PFSK-1 (cell line): Measurements from ENCODE around the gene DTX3.

ENCODE experiments used
- FOXP2 ChIP-seq: optimal IDR thresholded peaks from 2 replicates; pipeline ENCODE3; 2011; ENCODE audit warnings: borderline replicate concordance, control low read depth, inconsistent platforms; ENCODE audit not compliant: insufficient read depth; ENCODE audit errors: extremely low read length, extremely low read depth
- POLR2AphosphoS5 ChIP-seq: IDR thresholded peaks from 2 replicates; pipeline ENCODE4 v1.6.1; 2012; ENCODE audit warnings: low read depth, mild to moderate bottlenecking, control low read depth, low read length, moderate library complexity
- REST ChIP-seq, 2 experiments: IDR thresholded peaks; 2 replicates each; pipeline versions ENCODE4 v1.6.1 to v1.8.0; 2011 to 2012; ENCODE audit warnings: low read depth in 2 of 2, low read length in 2 of 2, control low read depth in 1 of 2, inconsistent platforms in 1 of 2, mild to moderate bottlenecking in 1 of 2, moderate library complexity in 1 of 2; ENCODE audit not compliant: insufficient read depth in 1 of 2
- SIN3A ChIP-seq: IDR thresholded peaks from 2 replicates; pipeline ENCODE4 v1.6.1; 2012; ENCODE audit warnings: mild to moderate bottlenecking, low read length, moderate library complexity, borderline replicate concordance; ENCODE audit not compliant: insufficient read depth
- TAF1 ChIP-seq: IDR thresholded peaks from 2 replicates; pipeline ENCODE4 v1.6.1; 2012; ENCODE audit warnings: low read length, control low read depth, borderline replicate concordance; ENCODE audit not compliant: insufficient read depth

DTX3 gene

DNA sequence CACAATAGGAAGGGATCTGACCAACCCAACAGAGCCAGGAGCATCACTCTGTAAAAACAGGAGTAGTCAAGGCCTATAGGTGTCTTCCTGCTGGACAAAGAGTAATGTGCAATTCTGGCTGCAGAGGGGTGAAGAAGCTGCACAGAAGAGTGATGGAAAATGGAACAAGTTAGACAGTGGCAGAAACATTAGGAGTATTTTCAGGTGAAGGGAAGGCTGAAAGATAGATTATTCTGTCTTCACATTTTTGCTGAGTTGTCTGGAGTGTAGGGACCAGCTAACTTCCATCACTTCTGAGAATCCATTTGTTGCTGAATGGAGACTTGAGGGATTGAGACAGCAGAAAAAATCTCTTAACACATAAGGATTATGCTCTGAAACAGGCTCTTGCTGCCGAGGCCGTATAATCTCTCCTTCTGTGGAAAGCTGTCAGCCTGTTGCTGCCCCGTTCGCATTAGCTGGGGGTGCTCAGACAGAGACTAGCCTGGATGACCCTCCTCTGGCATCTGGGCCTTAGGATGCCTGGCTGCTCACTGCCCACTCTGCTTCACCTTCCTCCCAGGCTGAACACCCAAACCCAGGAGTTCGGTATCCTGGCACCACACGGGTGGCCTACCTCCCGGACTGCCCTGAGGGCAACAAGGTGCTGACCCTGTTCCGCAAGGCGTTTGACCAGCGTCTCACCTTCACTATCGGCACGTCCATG is 3.5 kb downstream of the DTX3 start:
- TF ChIP-seq FOXP2 (no peak), TAF1 (no peak), REST (IDR thresholded peaks at IDR 0.05; ENCODE audit: insufficient read depth in 1 of 2, low read depth in 2 of 2, low read length in 2 of 2) (no peak), POLR2AphosphoS5 (no peak), SIN3A (no peak)

DNA sequence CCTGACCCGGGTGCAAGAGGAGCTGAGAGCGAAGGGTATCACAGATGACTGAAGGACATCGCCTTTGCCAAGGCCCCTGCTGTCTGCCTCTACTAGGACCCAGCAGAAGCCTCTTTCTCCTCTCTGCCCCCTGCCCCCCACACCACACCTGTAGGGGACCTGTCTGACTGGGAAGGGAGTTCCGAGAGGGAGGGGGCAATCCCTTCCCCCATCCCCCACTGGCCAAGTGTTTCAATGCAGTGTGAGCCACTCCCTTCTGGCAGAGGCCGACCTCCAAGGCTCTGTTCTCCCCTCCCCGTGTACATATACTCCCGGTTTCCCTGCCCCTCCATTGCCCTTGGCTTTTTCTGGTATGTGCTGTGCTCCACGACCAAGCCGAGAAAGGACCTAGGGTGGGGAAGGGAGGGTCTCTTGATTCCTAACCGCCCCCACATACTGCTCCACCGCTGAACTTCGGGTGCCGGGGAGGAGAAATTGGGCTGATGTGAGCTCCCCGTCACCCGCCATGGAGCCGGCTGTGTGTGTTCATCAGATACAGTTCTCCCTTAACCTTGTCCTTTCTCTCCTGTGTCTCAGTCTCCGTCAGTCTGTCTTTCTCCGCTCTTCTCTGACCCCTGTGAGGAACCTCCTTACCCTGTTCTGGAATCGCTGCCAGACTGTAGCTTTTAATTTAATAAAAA is 4.6 kb downstream of the DTX3 start:
- TF ChIP-seq FOXP2: no peak
- TF ChIP-seq POLR2AphosphoS5: no peak
- no peak for TF ChIP-seq REST (IDR thresholded peaks at IDR 0.05; ENCODE audit: insufficient read depth in 1 of 2, low read depth in 2 of 2, low read length in 2 of 2)
- no peak for TF ChIP-seq SIN3A
- no peak for TF ChIP-seq TAF1

GRCh38 chr12:57609781-57610553 is 5.3 kb downstream of the DTX3 start:
- no peak for TF ChIP-seq FOXP2
- no peak for TF ChIP-seq POLR2AphosphoS5
- TF ChIP-seq TAF1: no peak
- no peak for TF ChIP-seq SIN3A
- no peak for TF ChIP-seq REST (IDR thresholded peaks at IDR 0.05; ENCODE audit: insufficient read depth in 1 of 2, low read depth in 2 of 2, low read length in 2 of 2)

DNA sequence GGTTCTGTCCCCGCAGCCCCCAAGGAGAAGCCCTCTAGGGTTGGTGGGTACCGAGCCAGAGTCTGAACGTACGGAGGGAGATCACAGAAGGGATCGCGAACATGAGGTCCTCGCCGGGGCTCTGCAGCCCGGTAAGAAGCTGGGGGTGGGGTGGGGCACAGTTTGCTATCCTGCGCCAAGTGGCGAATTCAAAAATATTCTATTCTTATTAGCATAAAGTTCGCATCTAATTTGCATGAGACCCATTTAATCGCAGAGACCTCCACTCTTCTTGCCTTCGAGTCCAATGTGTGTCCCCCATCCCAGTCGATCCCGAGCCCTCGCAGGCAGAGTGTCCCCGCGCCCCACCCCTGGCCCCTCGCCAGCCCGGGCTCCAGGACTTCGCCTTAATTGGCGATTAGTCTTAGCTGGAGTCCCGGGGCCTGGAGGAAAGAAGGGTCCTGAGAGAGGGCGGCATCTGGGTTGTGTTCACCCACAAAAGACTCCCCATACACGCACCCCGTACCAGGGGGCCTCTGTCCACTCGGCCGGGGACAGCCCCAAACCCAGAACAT is 6.0 kb downstream of the DTX3 start:
- no peak for TF ChIP-seq TAF1
- TF ChIP-seq FOXP2: no peak
- no peak for TF ChIP-seq REST (IDR thresholded peaks at IDR 0.05; ENCODE audit: insufficient read depth in 1 of 2, low read depth in 2 of 2, low read length in 2 of 2)
- TF ChIP-seq POLR2AphosphoS5: no peak
- TF ChIP-seq SIN3A: no peak
